ENCODE results near the gene BRIP1.

DNA sequence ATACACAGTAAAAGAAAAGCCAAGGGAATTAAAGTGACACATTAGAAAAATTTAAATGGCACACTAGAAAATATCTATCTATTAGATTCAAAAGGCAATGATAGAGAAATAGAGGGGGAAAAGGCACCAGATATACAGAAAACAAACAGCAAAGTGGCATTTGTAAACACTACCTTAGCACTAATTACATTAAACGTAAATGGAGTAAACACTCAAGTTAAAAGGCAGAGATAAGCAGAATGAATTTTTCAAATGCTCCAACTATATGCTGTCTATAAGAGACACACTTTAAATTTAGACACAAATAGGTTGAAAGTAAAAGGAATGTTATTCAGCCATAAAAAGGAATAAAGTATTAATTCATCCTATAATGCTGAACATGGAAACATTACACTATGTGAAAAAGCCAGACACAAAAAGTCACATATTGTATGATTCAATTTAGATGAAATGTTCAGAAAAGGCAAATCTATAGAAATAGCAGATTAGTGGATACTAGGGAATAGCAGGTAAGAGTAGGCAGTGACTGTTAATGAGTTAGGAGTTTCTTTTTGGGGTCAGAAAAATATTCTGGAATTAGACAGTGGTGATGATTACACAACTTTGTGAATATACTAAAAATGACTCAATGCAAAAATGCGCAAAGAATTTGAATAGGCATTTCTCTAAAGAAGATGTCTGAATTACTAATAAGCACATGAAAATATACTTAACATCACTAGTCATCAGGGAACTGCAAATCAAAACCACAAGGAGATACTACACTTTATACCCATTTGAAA is 92.4 kb downstream of the BRIP1 start:
- TF ChIP-seq, protein P1, sequence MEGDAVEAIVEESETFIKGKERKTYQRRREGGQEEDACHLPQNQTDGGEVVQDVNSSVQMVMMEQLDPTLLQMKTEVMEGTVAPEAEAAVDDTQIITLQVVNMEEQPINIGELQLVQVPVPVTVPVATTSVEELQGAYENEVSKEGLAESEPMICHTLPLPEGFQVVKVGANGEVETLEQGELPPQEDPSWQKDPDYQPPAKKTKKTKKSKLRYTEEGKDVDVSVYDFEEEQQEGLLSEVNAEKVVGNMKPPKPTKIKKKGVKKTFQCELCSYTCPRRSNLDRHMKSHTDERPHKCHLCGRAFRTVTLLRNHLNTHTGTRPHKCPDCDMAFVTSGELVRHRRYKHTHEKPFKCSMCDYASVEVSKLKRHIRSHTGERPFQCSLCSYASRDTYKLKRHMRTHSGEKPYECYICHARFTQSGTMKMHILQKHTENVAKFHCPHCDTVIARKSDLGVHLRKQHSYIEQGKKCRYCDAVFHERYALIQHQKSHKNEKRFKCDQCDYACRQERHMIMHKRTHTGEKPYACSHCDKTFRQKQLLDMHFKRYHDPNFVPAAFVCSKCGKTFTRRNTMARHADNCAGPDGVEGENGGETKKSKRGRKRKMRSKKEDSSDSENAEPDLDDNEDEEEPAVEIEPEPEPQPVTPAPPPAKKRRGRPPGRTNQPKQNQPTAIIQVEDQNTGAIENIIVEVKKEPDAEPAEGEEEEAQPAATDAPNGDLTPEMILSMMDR (IDR thresholded peaks at IDR 0.05), result no peak
- TF ChIP-seq ZFX (IDR thresholded peaks at IDR 0.05; ENCODE audit: borderline replicate concordance), result no peak
